Measurements from ENCODE around the gene SMCO4. TPM values are rescaled to one million over a fixed set of nuclear protein-coding genes. Genes with fewer than 3 reads are reported as not detected.

The SMCO4 gene
- total RNA-seq, 6 experiments from 2014 or later = 43.5 to 106 (median 51.8) TPM

GRCh38 chr11:93519179-93519578 lies 24.0 kb downstream of the SMCO4 start:
- TF ChIP-seq, protein P1, sequence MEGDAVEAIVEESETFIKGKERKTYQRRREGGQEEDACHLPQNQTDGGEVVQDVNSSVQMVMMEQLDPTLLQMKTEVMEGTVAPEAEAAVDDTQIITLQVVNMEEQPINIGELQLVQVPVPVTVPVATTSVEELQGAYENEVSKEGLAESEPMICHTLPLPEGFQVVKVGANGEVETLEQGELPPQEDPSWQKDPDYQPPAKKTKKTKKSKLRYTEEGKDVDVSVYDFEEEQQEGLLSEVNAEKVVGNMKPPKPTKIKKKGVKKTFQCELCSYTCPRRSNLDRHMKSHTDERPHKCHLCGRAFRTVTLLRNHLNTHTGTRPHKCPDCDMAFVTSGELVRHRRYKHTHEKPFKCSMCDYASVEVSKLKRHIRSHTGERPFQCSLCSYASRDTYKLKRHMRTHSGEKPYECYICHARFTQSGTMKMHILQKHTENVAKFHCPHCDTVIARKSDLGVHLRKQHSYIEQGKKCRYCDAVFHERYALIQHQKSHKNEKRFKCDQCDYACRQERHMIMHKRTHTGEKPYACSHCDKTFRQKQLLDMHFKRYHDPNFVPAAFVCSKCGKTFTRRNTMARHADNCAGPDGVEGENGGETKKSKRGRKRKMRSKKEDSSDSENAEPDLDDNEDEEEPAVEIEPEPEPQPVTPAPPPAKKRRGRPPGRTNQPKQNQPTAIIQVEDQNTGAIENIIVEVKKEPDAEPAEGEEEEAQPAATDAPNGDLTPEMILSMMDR (IDR thresholded peaks at IDR 0.05) = no peak
- no peak for TF ChIP-seq POLR2A (IDR thresholded peaks at IDR 0.05)
- Histone ChIP-seq H3K36me3 (no peaks in the 10 kb centered on the region), H3K27ac (no peak overlapping the region), H3K4me3 (no peak overlapping the region), H3K9me3 (no peaks in the 10 kb centered on the region), H3K4me1 (peaks cover 0 to 11% (median 2%) of the 10 kb centered on the region in 4 donors), H3K27me3 (no peaks in the 10 kb centered on the region)
- intact Hi-C loops (cut with DNase I) = no loop called here
- ATAC-seq (no peak), DNase-seq (no peak)
- 71% methylated on average over 1 of the region's 1 CpG for WGBS (ENCODE audit: insufficient coverage, low coverage, low lambda C conversion rate, missing lambda C conversion rate)

DNA sequence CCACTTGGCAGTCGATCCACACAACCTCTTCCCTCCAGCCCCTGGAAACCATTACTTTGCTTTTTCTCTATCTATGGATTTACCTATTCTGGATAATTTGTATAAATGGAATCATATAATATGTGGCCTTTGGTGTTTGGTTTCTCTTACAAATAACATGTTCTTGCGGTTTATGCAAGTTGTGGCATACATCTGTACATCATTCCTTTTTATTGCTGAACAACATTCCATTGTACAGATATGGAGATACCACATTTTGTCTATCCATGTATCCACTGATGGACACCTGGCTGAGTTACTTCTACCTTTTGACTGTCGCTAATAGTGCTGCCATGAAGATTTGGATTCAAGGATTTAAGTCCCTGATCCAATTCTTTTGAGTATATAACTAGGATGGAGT lies 25.1 kb downstream of the SMCO4 start:
- Histone ChIP-seq H3K36me3 (no peaks in the 10 kb centered on the region), H3K27me3 (no peaks in the 10 kb centered on the region), H3K4me3 (no peak overlapping the region), H3K9me3 (no peaks in the 10 kb centered on the region), H3K27ac (no peak overlapping the region), H3K4me1 (peaks cover 0 to 11% (median 2%) of the 10 kb centered on the region in 4 donors)
- TF ChIP-seq, protein P1 (IDR thresholded peaks at IDR 0.05) = no peak
- no peak for TF ChIP-seq POLR2A (IDR thresholded peaks at IDR 0.05)
- no peak for DNase-seq
- no peak for ATAC-seq
- WGBS (ENCODE audit: insufficient coverage, low coverage, low lambda C conversion rate, missing lambda C conversion rate) = 72% methylated on average over 3 of the region's 3 CpGs
- intact Hi-C loops (cut with DNase I) = no loop called here

- peaks cover 0 to 11% (median 2%) of the 10 kb centered on the region in 4 donors for H3K4me1 ChIP-seq
- TF ChIP-seq, protein P1 (IDR thresholded peaks at IDR 0.05) = no peak
- TF ChIP-seq POLR2A (IDR thresholded peaks at IDR 0.05) = no peak
- no peaks in the 10 kb centered on the region for H3K36me3 ChIP-seq
- DNase-seq = no peak
- intact Hi-C loops (cut with DNase I) = no loop called here
- H3K27ac ChIP-seq = no peak overlapping the region
- no peak overlapping the region for H3K4me3 ChIP-seq
- H3K27me3 ChIP-seq = no peaks in the 10 kb centered on the region
- ATAC-seq = no peak
- no peaks in the 10 kb centered on the region for H3K9me3 ChIP-seq
- WGBS (ENCODE audit: insufficient coverage, low coverage, low lambda C conversion rate, missing lambda C conversion rate) = 68% methylated on average over 4 of the region's 4 CpGs
These were observed 25.6 kb downstream of the SMCO4 start for GRCh38 chr11:93517611-93518010.

DNA sequence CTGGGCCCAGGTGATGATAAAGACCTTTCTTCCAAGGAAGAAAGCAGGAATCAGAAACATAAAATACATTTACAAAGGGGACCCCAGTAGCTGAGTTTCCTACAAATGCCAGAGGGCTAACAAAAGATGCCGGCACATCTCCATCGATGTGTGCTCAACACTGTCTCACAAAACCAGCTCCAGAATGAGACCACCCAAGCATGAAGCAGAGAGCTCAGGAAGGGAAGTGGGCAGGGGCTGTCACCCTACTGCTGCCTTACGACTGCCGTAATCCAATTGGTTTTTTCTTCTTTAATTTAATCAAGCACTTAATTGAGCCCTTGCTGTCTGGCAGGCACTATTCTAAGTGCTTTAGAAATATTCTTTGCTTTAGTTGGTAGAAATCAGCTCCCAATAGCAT lies 26.1 kb downstream of the SMCO4 start:
- no peak overlapping the region for H3K27ac ChIP-seq
- H3K9me3 ChIP-seq = no peaks in the 10 kb centered on the region
- no peak for ATAC-seq
- intact Hi-C loops (cut with DNase I) = no loop called here
- peaks cover 0 to 11% (median 2%) of the 10 kb centered on the region in 4 donors for H3K4me1 ChIP-seq
- H3K4me3 ChIP-seq = no peak overlapping the region
- no peak for DNase-seq
- no peak for TF ChIP-seq POLR2A (IDR thresholded peaks at IDR 0.05)
- TF ChIP-seq, protein P1 (IDR thresholded peaks at IDR 0.05) = no peak
- no peaks in the 10 kb centered on the region for H3K27me3 ChIP-seq
- no peaks in the 10 kb centered on the region for H3K36me3 ChIP-seq
- 96% methylated on average over 4 of the region's 4 CpGs for WGBS (ENCODE audit: insufficient coverage, low coverage, low lambda C conversion rate, missing lambda C conversion rate)
